Lung (tissue), 12 donors: ENCODE data around the gene KLHL26. TPM values are rescaled to one million over a fixed set of nuclear protein-coding genes. Genes with fewer than 3 reads are reported as not detected.

Experiments
- ATAC-seq: fragments of 200-7000 bp; cut with Tn5 transposase; one replicate; pipeline ENCODE4 v1.9.1; 2020; ENCODE audit warnings: moderate number of reproducible peaks; ENCODE audit not compliant: insufficient read depth, low FRiP score
- DNase-seq, 3 donors: peaks; one replicate each; pipeline ENCODE4 v3.0.0-alpha.2; 2013 to 2017
- H3K27ac ChIP-seq, 2 donors: one replicate each; pipeline ENCODE4 v1.5.1; 2013; ENCODE audit warnings: mild to moderate bottlenecking in 2 of 2, moderate library complexity in 2 of 2, control low read depth in 1 of 2, inconsistent platforms in 1 of 2, low read depth in 1 of 2, low read length in 1 of 2
- H3K27me3 ChIP-seq, 3 donors: one replicate each; pipeline ENCODE4 v1.5.1; 2013; ENCODE audit warnings: low read length in 2 of 3; ENCODE audit not compliant: control insufficient read depth in 3 of 3, insufficient read depth in 3 of 3
- H3K36me3 ChIP-seq, 4 donors: one replicate each; pipeline ENCODE4 v1.5.1; 2013; ENCODE audit warnings: low read length in 4 of 4, mild to moderate bottlenecking in 1 of 4, moderate library complexity in 1 of 4; ENCODE audit not compliant: control insufficient read depth in 4 of 4, insufficient read depth in 4 of 4
- H3K4me1 ChIP-seq, 5 donors: one replicate each; pipeline ENCODE4 v1.5.1; 2013; ENCODE audit warnings: low read length in 5 of 5, mild to moderate bottlenecking in 2 of 5, moderate library complexity in 1 of 5; ENCODE audit not compliant: control insufficient read depth in 5 of 5, insufficient read depth in 5 of 5
- H3K4me3 ChIP-seq: one replicate; pipeline ENCODE4 v1.5.1; 2013; ENCODE audit warnings: mild to moderate bottlenecking, control low read depth, moderate library complexity
- H3K9ac ChIP-seq, 2 donors: one replicate each; pipeline ENCODE4 v1.5.1; 2013; ENCODE audit warnings: low read length in 2 of 2, control low read depth in 1 of 2; ENCODE audit not compliant: insufficient read depth in 1 of 2
- H3K9me3 ChIP-seq, 4 donors: one replicate each; pipeline ENCODE4 v1.5.1; 2013; ENCODE audit warnings: low read length in 3 of 4, mild to moderate bottlenecking in 1 of 4, moderate library complexity in 1 of 4; ENCODE audit not compliant: control insufficient read depth in 4 of 4, insufficient read depth in 3 of 4
- CTCF ChIP-seq: IDR thresholded peaks from 2 replicates; pipeline ENCODE4 v1.5.1; 2012; ENCODE audit warnings: mild to moderate bottlenecking; ENCODE audit errors: control extremely low read depth, extremely low read depth
- WGBS, 2 donors: extraction: QIAGEN DNeasy Blood & Tissue Kit; methylation state at CpG; one replicate each; pipeline ENCODE4 v1.1.7; 2013; 5-methylcytosine and 5-hydroxymethylcytosine counted together
- polyA plus RNA-seq, 2 donors: library from polyadenylated mRNA; stranded (reverse); fragments of 200-250 nt; gene quantifications; one replicate each; pipeline ENCODE4 v1.2.1, GENCODE V29; 2013
- total RNA-seq, 2 donors: library from RNA; depleted of rRNA in 1 of 2; stranded (reverse); fragments of >200 nt in 1 of 2; gene quantifications; one replicate each; pipeline ENCODE4 v1.2.1, GENCODE V29; 2014 to 2021
- donor health status: control.
- donor health status: control.
- donor health status: Bipolar disorder and iron deficiency.
- donor health status: healthy.
- donor health status: DM: yes; HTN: yes; CAD: no.

Gene KLHL26
- total and polyA plus RNA-seq, 4 donors, result 4.1 to 18.0 (median 8.4) TPM

GRCh38 chr19:18700501-18701249 is 63.8 kb downstream of the KLHL26 start:
- peak; percentile 55 to 57 (median 55) for DNase-seq
- H3K36me3 ChIP-seq, result no peaks in the 10 kb centered on the region
- H3K27me3 ChIP-seq, result no peaks in the 10 kb centered on the region
- peak overlapping the region in 1 of 2 donors; percentile 80 for H3K27ac ChIP-seq
- H3K9me3 ChIP-seq, result no peaks in the 10 kb centered on the region
- ATAC-seq, result peak; percentile 73
- H3K4me3 ChIP-seq, result no peak overlapping the region
- TF ChIP-seq CTCF, result no peak
- H3K4me1 ChIP-seq, result peaks cover 0 to 13% (median 3%) of the 10 kb centered on the region in 5 donors
- WGBS, 2 donors, result 5 to 10% methylated on average over 34 to 35 of the region's 35 CpGs
- no peak overlapping the region for H3K9ac ChIP-seq

- Histone ChIP-seq H3K27ac (no peak overlapping the region), H3K9me3 (no peaks in the 10 kb centered on the region), H3K27me3 (no peaks in the 10 kb centered on the region), H3K36me3 (no peaks in the 10 kb centered on the region), H3K9ac (no peak overlapping the region), H3K4me3 (no peak overlapping the region), H3K4me1 (peaks cover 0 to 13% (median 3%) of the 10 kb centered on the region in 5 donors)
- DNase-seq (no peak), ATAC-seq (no peak)
- no peak for TF ChIP-seq CTCF
- 28 to 31% methylated on average over 7 of the region's 7 CpGs for WGBS, 2 donors
These were observed 64.4 kb downstream of the KLHL26 start for GRCh38 chr19:18701250-18701608.

GRCh38 chr19:18704054-18704453 is 67.2 kb downstream of the KLHL26 start:
- no peak for DNase-seq
- WGBS, 2 donors, result 88 to 90% methylated on average over 4 of the region's 4 CpGs
- H3K4me1 ChIP-seq, result peaks cover 0 to 9% (median 3%) of the 10 kb centered on the region in 5 donors

More at GRCh38 chr19:18704054-18704453, 67.2 kb downstream of the KLHL26 start:
- Histone ChIP-seq H3K9me3 (no peaks in the 10 kb centered on the region), H3K9ac (no peak overlapping the region), H3K27ac (no peak overlapping the region), H3K4me3 (no peak overlapping the region), H3K36me3 (no peaks in the 10 kb centered on the region), H3K27me3 (no peaks in the 10 kb centered on the region)
- TF ChIP-seq CTCF, result no peak
- no peak for ATAC-seq
